HG02763 (cell line): ENCODE data around the gene GATM.

Source experiments
- ATAC-seq: cut with Tn5 transposase; IDR thresholded peaks from one replicate; pipeline ENCODE4 v1.9.1; 2021; ENCODE audit warnings: mild to moderate bottlenecking, moderate library complexity; ENCODE audit not compliant: unreplicated experiment

GATM gene

GRCh38 chr15:45378149-45378912 lies at the start of gene GATM:
GATM (minus strand) TSS chr15:45378544; CDS start chr15:45378453, 91 bp downstream.
- ATAC-seq = peak; percentile 87

- no peak for ATAC-seq
Measured at GRCh38 chr15:45427085-45427484, 48.7 kb upstream of the GATM start.

GRCh38 chr15:45425135-45425534 lies 46.8 kb upstream of the GATM start:
- no peak for ATAC-seq

GRCh38 chr15:45424429-45424828 lies 46.1 kb upstream of the GATM start:
- no peak for ATAC-seq

GRCh38 chr15:45417303-45417950 lies 39.1 kb upstream of the GATM start:
- ATAC-seq = no peak

- ATAC-seq = no peak
Measured at GRCh38 chr15:45414215-45414885, 36.0 kb upstream of the GATM start.

- ATAC-seq = no peak
Measured at GRCh38 chr15:45409596-45409995, 31.3 kb upstream of the GATM start.

GRCh38 chr15:45407786-45408185 lies 29.4 kb upstream of the GATM start:
- no peak for ATAC-seq

- peak; percentile 25 for ATAC-seq
Measured at GRCh38 chr15:45402955-45403877, 24.9 kb upstream of the GATM start.

GRCh38 chr15:45402162-45402954 lies 24.0 kb upstream of the GATM start:
- peak; percentile 86 for ATAC-seq

- no peak for ATAC-seq
Measured at GRCh38 chr15:45401665-45402161, 23.4 kb upstream of the GATM start.

- no peak for ATAC-seq
Measured at GRCh38 chr15:45399381-45400212, 21.3 kb upstream of the GATM start.

- ATAC-seq = no peak
Measured at GRCh38 chr15:45397116-45397665, 18.8 kb upstream of the GATM start.

- ATAC-seq = no peak
Measured at GRCh38 chr15:45395943-45396342, 17.6 kb upstream of the GATM start.

GRCh38 chr15:45394681-45395080 lies 16.3 kb upstream of the GATM start:
- no peak for ATAC-seq

GRCh38 chr15:45393851-45394250 lies 15.5 kb upstream of the GATM start:
- no peak for ATAC-seq

- no peak for ATAC-seq
Measured at GRCh38 chr15:45392584-45392855, 14.2 kb upstream of the GATM start.

- ATAC-seq = peak; percentile 95
Measured at GRCh38 chr15:45391746-45392583, 13.6 kb upstream of the GATM start.
